HepG2 (cell line): Measurements from ENCODE around the gene ZMIZ1. TPM values are rescaled to one million over a fixed set of nuclear protein-coding genes. Genes with fewer than 3 reads are reported as not detected.
A peak's percentile ranks its signal among the peaks of the same experiment; 100 is the strongest.

ENCODE experiments used
- AGO2 ChIP-seq: fragments of 200-400 bp; formaldehyde crosslinking; optimal IDR thresholded peaks from 2 replicates; pipeline ENCODE3; 2017; ENCODE audit warnings: mild to moderate bottlenecking, low read depth, low read length, moderate library complexity
- GABPB1 ChIP-seq: IDR thresholded peaks from 2 replicates; pipeline ENCODE4 v1.6.1; 2016; ENCODE audit warnings: mild to moderate bottlenecking, missing genetic modification reagents, moderate library complexity, missing compliant biosample characterization
- IKZF1 ChIP-seq: fragments of 450-650 bp; IDR thresholded peaks from 2 replicates; pipeline ENCODE4 v1.7.1; 2016
- MTA1 ChIP-seq: sonication (generic); formaldehyde crosslinking; IDR thresholded peaks from 2 replicates; pipeline ENCODE4 v1.4.0; 2020; ENCODE audit warnings: missing genetic modification reagents, mild to moderate bottlenecking, borderline replicate concordance
- NKX3-1 ChIP-seq: sonication (generic); formaldehyde crosslinking; IDR thresholded peaks from 2 replicates; pipeline ENCODE4 v1.5.0; 2020; ENCODE audit warnings: missing genetic modification reagents
- TGIF2 ChIP-seq: IDR thresholded peaks from 2 replicates; pipeline ENCODE4 v1.6.1; 2016; ENCODE audit warnings: control low read depth, missing compliant biosample characterization
- ZFP90 ChIP-seq: sonication (generic); formaldehyde crosslinking; IDR thresholded peaks from 2 replicates; pipeline ENCODE4 v1.8.0; 2022; ENCODE audit warnings: missing genetic modification reagents, mild to moderate bottlenecking, inconsistent platforms, borderline replicate concordance
- ZNF317 ChIP-seq: sonication (generic); formaldehyde crosslinking; IDR thresholded peaks from 2 replicates; pipeline ENCODE4 v1.5.0; 2020; ENCODE audit warnings: mild to moderate bottlenecking, missing genetic modification reagents
- ZNF335 ChIP-seq: sonication (generic); formaldehyde crosslinking; IDR thresholded peaks from 2 replicates; pipeline ENCODE4 v1.4.0; 2020; ENCODE audit warnings: missing genetic modification reagents
- polyA plus RNA-seq, 8 experiments: library from polyadenylated mRNA; depleted of rRNA in 3 of 8; stranded (reverse) in 7 of 8; unstranded in 1 of 8; fragments of >200 nt; fragmentation: Illumina TruSeq in 4 of 8; extraction: Trizol in 4 of 8; gene quantifications; 2 replicates each; pipeline versions ENCODE4 v1.2.1 to v1.2.3, GENCODE V29; 2011 to 2016; ENCODE audit warnings: low read depth in 4 of 8, missing spikeins in 1 of 8, mixed read lengths in 1 of 8; ENCODE audit not compliant: insufficient read depth in 1 of 8
- total RNA-seq, 5 experiments: library from RNA; depleted of rRNA; stranded (reverse); fragments of >200 nt; fragmentation: Illumina TruSeq; extraction: Trizol; gene quantifications; 2 replicates each; pipeline ENCODE4 v1.2.3, GENCODE V29; 2016; ENCODE audit warnings: low read depth in 1 of 5
- TF ChIP-seq, protein P1 (sequence below): sonication (generic); formaldehyde crosslinking; IDR thresholded peaks from 2 replicates; pipeline ENCODE4 v1.5.0; 2020; ENCODE audit warnings: mild to moderate bottlenecking, missing genetic modification reagents, borderline replicate concordance
- TF ChIP-seq, protein P2 (sequence below): sonication (generic); formaldehyde crosslinking; IDR thresholded peaks from 2 replicates; pipeline ENCODE4 v1.4.0; 2020; ENCODE audit warnings: missing genetic modification reagents, borderline replicate concordance
- TF ChIP-seq, protein P3 (sequence below): sonication (generic); formaldehyde crosslinking; IDR thresholded peaks from 2 replicates; pipeline ENCODE4 v1.4.0; 2020; ENCODE audit warnings: missing genetic modification reagents

ZMIZ1 gene
- total and polyA plus RNA-seq, 2 of the 13 experiments (the other 11 are each of a cell fraction or from before 2014, with no cell fraction given), result 5.3 to 10.2 TPM

DNA sequence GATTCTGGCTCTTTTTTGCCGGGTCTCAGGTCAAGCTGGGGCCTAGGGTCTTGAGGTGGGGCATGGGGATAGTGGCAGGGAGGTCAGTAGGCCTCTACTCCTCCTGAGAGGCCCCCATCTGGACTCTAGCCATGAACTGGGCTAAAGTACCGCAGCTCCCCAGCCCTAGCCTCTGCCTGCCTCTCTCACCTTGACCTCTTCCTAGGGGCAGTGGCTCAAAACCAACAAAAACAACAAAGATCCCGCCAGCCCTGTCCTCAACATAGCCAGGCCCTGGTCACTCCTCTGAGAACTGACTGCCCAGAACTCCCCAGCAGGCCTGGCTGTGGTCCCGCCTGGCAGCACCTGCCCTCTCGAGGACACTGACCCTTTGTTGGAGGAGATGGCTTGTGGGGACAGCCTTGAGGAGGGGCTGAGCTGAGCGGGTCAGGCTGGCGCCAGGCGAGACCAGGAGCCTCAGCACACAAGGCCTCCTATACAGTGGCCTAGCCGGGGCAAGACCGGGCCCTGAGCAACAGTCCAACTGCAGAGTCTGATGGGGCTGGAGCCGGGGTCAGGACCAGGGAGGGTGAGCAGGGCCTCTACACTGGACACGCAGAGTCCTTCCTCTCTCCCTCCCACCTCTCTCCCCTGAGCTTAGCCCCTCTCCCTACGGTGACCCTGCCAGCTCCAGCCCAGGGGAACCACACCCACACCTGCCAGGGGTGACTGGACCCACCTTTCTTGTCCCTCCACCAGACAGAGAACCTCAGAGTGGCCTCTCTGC, 266.9 kb downstream of the ZMIZ1 start (continued):
- TF ChIP-seq, protein P1, sequence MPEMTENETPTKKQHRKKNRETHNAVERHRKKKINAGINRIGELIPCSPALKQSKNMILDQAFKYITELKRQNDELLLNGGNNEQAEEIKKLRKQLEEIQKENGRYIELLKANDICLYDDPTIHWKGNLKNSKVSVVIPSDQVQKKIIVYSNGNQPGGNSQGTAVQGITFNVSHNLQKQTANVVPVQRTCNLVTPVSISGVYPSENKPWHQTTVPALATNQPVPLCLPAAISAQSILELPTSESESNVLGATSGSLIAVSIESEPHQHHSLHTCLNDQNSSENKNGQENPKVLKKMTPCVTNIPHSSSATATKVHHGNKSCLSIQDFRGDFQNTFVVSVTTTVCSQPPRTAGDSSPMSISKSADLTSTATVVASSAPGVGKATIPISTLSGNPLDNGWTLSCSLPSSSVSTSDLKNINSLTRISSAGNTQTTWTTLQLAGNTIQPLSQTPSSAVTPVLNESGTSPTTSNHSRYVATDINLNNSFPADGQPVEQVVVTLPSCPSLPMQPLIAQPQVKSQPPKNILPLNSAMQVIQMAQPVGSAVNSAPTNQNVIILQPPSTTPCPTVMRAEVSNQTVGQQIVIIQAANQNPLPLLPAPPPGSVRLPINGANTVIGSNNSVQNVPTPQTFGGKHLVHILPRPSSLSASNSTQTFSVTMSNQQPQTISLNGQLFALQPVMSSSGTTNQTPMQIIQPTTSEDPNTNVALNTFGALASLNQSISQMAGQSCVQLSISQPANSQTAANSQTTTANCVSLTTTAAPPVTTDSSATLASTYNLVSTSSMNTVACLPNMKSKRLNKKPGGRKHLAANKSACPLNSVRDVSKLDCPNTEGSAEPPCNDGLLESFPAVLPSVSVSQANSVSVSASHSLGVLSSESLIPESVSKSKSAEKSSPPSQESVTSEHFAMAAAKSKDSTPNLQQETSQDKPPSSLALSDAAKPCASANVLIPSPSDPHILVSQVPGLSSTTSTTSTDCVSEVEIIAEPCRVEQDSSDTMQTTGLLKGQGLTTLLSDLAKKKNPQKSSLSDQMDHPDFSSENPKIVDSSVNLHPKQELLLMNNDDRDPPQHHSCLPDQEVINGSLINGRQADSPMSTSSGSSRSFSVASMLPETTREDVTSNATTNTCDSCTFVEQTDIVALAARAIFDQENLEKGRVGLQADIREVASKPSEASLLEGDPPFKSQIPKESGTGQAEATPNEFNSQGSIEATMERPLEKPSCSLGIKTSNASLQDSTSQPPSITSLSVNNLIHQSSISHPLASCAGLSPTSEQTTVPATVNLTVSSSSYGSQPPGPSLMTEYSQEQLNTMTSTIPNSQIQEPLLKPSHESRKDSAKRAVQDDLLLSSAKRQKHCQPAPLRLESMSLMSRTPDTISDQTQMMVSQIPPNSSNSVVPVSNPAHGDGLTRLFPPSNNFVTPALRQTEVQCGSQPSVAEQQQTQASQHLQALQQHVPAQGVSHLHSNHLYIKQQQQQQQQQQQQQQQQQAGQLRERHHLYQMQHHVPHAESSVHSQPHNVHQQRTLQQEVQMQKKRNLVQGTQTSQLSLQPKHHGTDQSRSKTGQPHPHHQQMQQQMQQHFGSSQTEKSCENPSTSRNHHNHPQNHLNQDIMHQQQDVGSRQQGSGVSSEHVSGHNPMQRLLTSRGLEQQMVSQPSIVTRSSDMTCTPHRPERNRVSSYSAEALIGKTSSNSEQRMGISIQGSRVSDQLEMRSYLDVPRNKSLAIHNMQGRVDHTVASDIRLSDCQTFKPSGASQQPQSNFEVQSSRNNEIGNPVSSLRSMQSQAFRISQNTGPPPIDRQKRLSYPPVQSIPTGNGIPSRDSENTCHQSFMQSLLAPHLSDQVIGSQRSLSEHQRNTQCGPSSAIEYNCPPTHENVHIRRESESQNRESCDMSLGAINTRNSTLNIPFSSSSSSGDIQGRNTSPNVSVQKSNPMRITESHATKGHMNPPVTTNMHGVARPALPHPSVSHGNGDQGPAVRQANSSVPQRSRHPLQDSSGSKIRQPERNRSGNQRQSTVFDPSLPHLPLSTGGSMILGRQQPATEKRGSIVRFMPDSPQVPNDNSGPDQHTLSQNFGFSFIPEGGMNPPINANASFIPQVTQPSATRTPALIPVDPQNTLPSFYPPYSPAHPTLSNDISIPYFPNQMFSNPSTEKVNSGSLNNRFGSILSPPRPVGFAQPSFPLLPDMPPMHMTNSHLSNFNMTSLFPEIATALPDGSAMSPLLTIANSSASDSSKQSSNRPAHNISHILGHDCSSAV (CRISPR knock-in tag), result 0 out of 2 replicates have a peak, but pooled peaks have one; percentile 25
- TF ChIP-seq MTA1 (peak; percentile 98; the same call in 1 of the 2 replicates), ZNF335 (peak; percentile 88), AGO2 (no peak), NKX3-1 (CRISPR knock-in tag) (no peak), GABPB1 (CRISPR knock-in tag) (peak; percentile 60), TGIF2 (CRISPR knock-in tag) (peak; percentile 81), IKZF1 (no peak), ZNF317 (peak; percentile 82), ZFP90 (CRISPR knock-in tag) (peak; percentile 24; the same call in 1 of the 2 replicates)
- TF ChIP-seq, protein P2, sequence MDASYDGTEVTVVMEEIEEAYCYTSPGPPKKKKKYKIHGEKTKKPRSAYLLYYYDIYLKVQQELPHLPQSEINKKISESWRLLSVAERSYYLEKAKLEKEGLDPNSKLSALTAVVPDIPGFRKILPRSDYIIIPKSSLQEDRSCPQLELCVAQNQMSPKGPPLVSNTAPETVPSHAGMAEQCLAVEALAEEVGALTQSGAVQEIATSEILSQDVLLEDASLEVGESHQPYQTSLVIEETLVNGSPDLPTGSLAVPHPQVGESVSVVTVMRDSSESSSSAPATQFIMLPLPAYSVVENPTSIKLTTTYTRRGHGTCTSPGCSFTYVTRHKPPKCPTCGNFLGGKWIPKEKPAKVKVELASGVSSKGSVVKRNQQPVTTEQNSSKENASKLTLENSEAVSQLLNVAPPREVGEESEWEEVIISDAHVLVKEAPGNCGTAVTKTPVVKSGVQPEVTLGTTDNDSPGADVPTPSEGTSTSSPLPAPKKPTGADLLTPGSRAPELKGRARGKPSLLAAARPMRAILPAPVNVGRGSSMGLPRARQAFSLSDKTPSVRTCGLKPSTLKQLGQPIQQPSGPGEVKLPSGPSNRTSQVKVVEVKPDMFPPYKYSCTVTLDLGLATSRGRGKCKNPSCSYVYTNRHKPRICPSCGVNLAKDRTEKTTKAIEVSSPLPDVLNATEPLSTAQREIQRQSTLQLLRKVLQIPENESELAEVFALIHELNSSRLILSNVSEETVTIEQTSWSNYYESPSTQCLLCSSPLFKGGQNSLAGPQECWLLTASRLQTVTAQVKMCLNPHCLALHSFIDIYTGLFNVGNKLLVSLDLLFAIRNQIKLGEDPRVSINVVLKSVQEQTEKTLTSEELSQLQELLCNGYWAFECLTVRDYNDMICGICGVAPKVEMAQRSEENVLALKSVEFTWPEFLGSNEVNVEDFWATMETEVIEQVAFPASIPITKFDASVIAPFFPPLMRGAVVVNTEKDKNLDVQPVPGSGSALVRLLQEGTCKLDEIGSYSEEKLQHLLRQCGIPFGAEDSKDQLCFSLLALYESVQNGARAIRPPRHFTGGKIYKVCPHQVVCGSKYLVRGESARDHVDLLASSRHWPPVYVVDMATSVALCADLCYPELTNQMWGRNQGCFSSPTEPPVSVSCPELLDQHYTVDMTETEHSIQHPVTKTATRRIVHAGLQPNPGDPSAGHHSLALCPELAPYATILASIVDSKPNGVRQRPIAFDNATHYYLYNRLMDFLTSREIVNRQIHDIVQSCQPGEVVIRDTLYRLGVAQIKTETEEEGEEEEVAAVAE (CRISPR knock-in tag), result no peak
- TF ChIP-seq, protein P3, sequence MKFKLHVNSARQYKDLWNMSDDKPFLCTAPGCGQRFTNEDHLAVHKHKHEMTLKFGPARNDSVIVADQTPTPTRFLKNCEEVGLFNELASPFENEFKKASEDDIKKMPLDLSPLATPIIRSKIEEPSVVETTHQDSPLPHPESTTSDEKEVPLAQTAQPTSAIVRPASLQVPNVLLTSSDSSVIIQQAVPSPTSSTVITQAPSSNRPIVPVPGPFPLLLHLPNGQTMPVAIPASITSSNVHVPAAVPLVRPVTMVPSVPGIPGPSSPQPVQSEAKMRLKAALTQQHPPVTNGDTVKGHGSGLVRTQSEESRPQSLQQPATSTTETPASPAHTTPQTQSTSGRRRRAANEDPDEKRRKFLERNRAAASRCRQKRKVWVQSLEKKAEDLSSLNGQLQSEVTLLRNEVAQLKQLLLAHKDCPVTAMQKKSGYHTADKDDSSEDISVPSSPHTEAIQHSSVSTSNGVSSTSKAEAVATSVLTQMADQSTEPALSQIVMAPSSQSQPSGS (CRISPR knock-in tag), result peak; percentile 59
